Pancreas (tissue), 10 donors: Measurements from ENCODE around the gene AUTS2. TPM values are rescaled to one million over a fixed set of nuclear protein-coding genes. Genes with fewer than 3 reads are reported as not detected.

Experiments
- ATAC-seq, 4 donors: fragments of 200-7000 bp; cut with Tn5 transposase; one replicate each; pipeline versions ENCODE4 v1.8.0 to v1.9.1; 2020; ENCODE audit warnings: mild to moderate bottlenecking in 4 of 4, moderate library complexity in 4 of 4
- DNase-seq, 6 donors: peaks; one replicate each; pipeline ENCODE4 v3.0.0-alpha.2; 2020
- FAIRE-seq: peaks from 2 replicates; lab custom pipeline; 2012; peaks lifted over from hg19 to GRCh38; lab: Jason Lieb, UNC
- H3K27ac ChIP-seq, 4 donors: fragments of 200-600 bp; sonication (generic); 1 replicate in 3 of 4; 2 replicates in 1 of 4; pipeline versions ENCODE4 v1.5.0 to v1.8.0; 2020
- H3K27me3 ChIP-seq, 4 donors: fragments of 200-600 bp; one replicate each; pipeline ENCODE4 v1.8.0; 2021
- H3K36me3 ChIP-seq, 3 donors: fragments of 200-600 bp; sonication (generic) in 1 of 3; one replicate each; pipeline versions ENCODE4 v1.5.0 to v1.8.0; 2020 to 2021
- H3K4me1 ChIP-seq, 3 donors: fragments of 200-600 bp; one replicate each; pipeline ENCODE4 v1.8.0; 2021
- H3K4me3 ChIP-seq, 4 donors: fragments of 200-600 bp; sonication (generic) in 2 of 4; one replicate each; pipeline versions ENCODE4 v1.5.0 to v1.8.0; 2020 to 2021
- H3K9me3 ChIP-seq, 4 donors: fragments of 200-600 bp; one replicate each; pipeline ENCODE4 v1.8.0; 2021
- WGBS, 2 donors: extraction: QIAGEN DNeasy Blood & Tissue Kit; methylation state at CpG; one replicate each; pipeline ENCODE4 v1.1.7; 2013; 5-methylcytosine and 5-hydroxymethylcytosine counted together
- intact Hi-C, 3 donors: fragments of 100-400 bp; cut with DNase I; formaldehyde crosslinking; loops; one replicate each; pipeline versions ENCODE4 v1.11.1 to v1.14.2; 2022
- polyA plus RNA-seq, 2 donors: library from polyadenylated mRNA; stranded (reverse); fragments of 200-250 nt; gene quantifications; one replicate each; pipeline ENCODE4 v1.2.3, GENCODE V29; 2013
- total RNA-seq, 6 donors: library from RNA; stranded (reverse); fragmentation: NEBNext Ultra II Directional in 4 of 6; extraction: Animal tissue kit (Norgen Biotek cat#: 25700) in 4 of 6; gene quantifications; one replicate each; pipeline versions ENCODE4 v1.2.1 to v1.2.4, GENCODE V29; 2021 to 2023
- TF ChIP-seq, protein P1 (sequence below), 4 donors: fragments of 200-600 bp; sonication (generic) in 3 of 4; IDR thresholded peaks; one replicate each; pipeline versions ENCODE4 v1.5.0 to v1.8.0; 2021; ENCODE audit warnings: antibody characterized with exemption in 4 of 4
- donor health status: healthy with polysubstance abuse.
- donor health status: DM: no; HTN: no; CAD: no; lungs with moderate emphysema.
- donor health status: DM: no; HTN: no; CAD: no.
- donor health status: control.
- donor health status: control.
- donor health status: Bipolar disorder and iron deficiency.
- donor health status: DM: yes; HTN: yes; CAD: no.
- donor health status: DM: no; HTN: no; CAD: no.
- donor health status: DM: no; HTN: no; CAD: no.
- donor health status: DM: yes; HTN: yes; CAD: no.

AUTS2 gene
- total and polyA plus RNA-seq, 8 donors, result 5.8 to 16.8 (median 9.9) TPM

DNA sequence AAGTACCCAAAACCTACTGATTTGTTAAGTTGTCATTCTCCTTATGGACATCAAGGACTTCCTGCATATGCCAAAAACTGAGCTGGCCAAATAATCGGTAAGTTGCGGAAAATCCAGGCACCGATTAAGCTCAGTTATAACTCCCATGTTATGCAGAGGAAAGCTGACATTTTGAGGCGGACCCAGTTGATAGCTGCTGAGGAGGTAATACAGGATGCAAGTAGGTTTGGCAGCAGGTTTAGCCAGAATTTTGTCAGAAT lies 808.6 kb downstream of the AUTS2 start:
- H3K4me1 ChIP-seq, result no peaks in the 10 kb centered on the region
- no peak overlapping the region for H3K4me3 ChIP-seq
- no peak for DNase-seq
- no peak for ATAC-seq
- H3K9me3 ChIP-seq, result no peaks in the 10 kb centered on the region
- TF ChIP-seq, protein P1, sequence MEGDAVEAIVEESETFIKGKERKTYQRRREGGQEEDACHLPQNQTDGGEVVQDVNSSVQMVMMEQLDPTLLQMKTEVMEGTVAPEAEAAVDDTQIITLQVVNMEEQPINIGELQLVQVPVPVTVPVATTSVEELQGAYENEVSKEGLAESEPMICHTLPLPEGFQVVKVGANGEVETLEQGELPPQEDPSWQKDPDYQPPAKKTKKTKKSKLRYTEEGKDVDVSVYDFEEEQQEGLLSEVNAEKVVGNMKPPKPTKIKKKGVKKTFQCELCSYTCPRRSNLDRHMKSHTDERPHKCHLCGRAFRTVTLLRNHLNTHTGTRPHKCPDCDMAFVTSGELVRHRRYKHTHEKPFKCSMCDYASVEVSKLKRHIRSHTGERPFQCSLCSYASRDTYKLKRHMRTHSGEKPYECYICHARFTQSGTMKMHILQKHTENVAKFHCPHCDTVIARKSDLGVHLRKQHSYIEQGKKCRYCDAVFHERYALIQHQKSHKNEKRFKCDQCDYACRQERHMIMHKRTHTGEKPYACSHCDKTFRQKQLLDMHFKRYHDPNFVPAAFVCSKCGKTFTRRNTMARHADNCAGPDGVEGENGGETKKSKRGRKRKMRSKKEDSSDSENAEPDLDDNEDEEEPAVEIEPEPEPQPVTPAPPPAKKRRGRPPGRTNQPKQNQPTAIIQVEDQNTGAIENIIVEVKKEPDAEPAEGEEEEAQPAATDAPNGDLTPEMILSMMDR (IDR thresholded peaks at IDR 0.05), result no peak
- no peak for FAIRE-seq
- no peaks in the 10 kb centered on the region for H3K36me3 ChIP-seq
- H3K27ac ChIP-seq, result no peak overlapping the region
- 88 to 91% methylated on average over 4 of the region's 4 CpGs for WGBS, 2 donors
- intact Hi-C loops, result no loop called here
- no peaks in the 10 kb centered on the region for H3K27me3 ChIP-seq

DNA sequence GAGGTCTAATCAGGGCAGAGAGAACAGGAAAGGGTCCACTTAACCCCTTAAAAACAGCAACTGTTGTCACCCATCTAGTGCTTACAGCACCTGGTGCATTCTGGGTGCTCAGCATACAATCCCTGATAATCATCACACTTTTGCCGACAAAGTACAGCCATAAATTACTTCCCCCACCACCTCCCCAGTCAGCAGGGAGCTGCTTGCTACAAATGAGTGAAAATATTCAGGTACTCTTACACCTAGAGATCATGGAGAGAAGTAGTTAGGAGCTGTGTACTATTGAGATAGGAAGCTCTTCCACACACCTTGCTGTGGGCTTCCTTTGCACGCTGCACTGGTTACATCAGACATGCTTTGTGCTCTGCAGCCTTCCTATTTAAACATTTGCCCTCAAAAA lies 810.2 kb downstream of the AUTS2 start:
- Histone ChIP-seq H3K9me3 (no peaks in the 10 kb centered on the region), H3K36me3 (no peaks in the 10 kb centered on the region), H3K27me3 (no peaks in the 10 kb centered on the region), H3K27ac (no peak overlapping the region), H3K4me1 (no peaks in the 10 kb centered on the region), H3K4me3 (no peak overlapping the region)
- DNase-seq, result no peak
- intact Hi-C loops, result no loop called here
- ATAC-seq, result no peak
- no peak for FAIRE-seq
- TF ChIP-seq, protein P1 (IDR thresholded peaks at IDR 0.05), result no peak
- WGBS, 2 donors, result 71 to 84% methylated on average over 2 of the region's 2 CpGs

DNA sequence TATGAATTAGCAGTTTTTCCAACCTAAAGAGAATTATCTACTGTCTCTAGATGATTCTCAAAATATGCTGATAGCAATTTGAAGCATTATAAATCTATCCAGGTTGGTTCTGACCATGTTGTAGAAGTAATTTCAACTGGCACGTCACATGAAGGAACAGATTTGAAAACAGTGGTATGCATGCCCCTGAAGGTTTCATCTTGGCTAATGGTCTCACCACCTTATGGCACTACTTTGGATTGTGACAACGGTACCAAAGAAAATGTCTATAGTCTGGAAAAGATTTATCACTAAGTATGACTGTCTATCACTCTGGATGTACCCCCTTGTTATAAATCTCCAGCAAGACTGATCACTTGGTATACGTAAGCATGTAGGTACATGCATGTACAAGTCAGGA lies 810.6 kb downstream of the AUTS2 start:
- H3K27me3 ChIP-seq, result no peaks in the 10 kb centered on the region
- intact Hi-C loops, result no loop called here
- H3K4me3 ChIP-seq, result no peak overlapping the region
- no peaks in the 10 kb centered on the region for H3K4me1 ChIP-seq
- WGBS, 2 donors, result 87 to 98% methylated on average over 3 of the region's 3 CpGs
- ATAC-seq, result no peak
- no peak for DNase-seq
- H3K9me3 ChIP-seq, result no peaks in the 10 kb centered on the region
- TF ChIP-seq, protein P1 (IDR thresholded peaks at IDR 0.05), result no peak
- H3K36me3 ChIP-seq, result no peaks in the 10 kb centered on the region
- no peak for FAIRE-seq
- no peak overlapping the region for H3K27ac ChIP-seq

DNA sequence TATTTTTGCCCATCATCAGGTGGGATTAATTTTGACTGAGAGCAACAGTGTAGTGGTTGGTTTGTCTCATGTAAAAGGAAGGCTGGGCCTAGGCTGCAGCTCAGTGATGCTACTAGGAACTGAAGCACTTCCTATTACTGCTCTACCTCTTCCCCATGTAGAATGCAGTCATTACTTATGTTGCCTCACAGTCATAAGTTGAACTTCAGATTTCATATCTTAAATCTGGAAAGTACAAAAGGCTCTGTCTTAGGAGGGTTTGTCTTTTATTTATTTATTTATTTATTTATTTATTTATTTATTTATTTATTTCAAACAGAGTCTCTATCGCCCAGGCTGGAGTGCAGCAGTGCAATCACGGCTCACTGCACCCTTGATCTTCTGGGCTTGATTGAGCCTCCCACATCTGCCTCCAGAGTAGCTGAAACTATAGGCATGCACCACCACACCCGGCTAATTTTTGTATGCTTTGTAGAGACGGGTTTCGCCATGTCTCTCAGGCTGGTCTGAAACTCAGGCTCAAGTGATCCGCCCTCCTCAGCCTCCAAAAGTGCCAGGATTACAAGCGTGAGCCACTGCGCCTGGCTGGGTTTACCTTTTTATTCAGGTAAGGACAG lies 812.0 kb downstream of the AUTS2 start:
- FAIRE-seq (no peak), ATAC-seq (no peak), DNase-seq (no peak)
- 94 to 96% methylated on average over 8 of the region's 8 CpGs for WGBS, 2 donors
- Histone ChIP-seq H3K27ac (no peak overlapping the region), H3K4me1 (no peaks in the 10 kb centered on the region), H3K27me3 (no peaks in the 10 kb centered on the region), H3K4me3 (no peak overlapping the region), H3K36me3 (no peaks in the 10 kb centered on the region), H3K9me3 (no peaks in the 10 kb centered on the region)
- TF ChIP-seq, protein P1 (IDR thresholded peaks at IDR 0.05), result no peak
- intact Hi-C loops, result no loop called here

DNA sequence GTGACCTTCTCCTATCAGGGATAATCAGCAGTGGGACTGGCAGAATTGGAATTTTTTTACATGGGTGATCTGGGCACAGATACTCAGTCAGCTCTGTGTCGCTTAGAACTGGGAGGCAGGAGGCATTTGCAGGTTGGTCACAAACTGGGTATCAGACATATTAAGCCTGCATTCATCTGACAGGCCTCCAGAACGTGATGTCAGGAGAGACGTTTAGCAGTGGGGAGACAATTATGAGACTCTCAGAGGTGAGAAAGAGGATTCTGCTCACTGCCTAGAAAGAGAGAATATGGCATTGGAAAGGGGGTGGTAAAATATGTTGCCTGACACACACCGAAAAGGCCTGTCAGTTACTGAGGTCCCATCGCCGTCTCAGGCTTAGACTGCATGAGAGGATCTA lies 816.1 kb downstream of the AUTS2 start:
- intact Hi-C loops, result no loop called here
- Histone ChIP-seq H3K27ac (no peak overlapping the region), H3K4me3 (no peak overlapping the region), H3K4me1 (no peaks in the 10 kb centered on the region), H3K36me3 (no peaks in the 10 kb centered on the region), H3K9me3 (no peaks in the 10 kb centered on the region), H3K27me3 (no peaks in the 10 kb centered on the region)
- no peak for ATAC-seq
- TF ChIP-seq, protein P1 (IDR thresholded peaks at IDR 0.05), result no peak
- FAIRE-seq, result no peak
- DNase-seq, result no peak
- 73 to 90% methylated on average over 6 of the region's 6 CpGs for WGBS, 2 donors
